Measurements from ENCODE around the gene TRAPPC12. TPM values are rescaled to one million over a fixed set of nuclear protein-coding genes. Genes with fewer than 3 reads are reported as not detected.

Gene TRAPPC12
- total RNA-seq, 1 donor from 2014 or later, result 71.0 TPM

- H3K4me3 Mint-ChIP-seq (ENCODE audit: unreplicated experiment), result no peak overlapping the region
- no peak for TF ChIP-seq CTCF (IDR thresholded peaks at IDR 0.05)
- peaks cover 8% of the 10 kb centered on the region for H3K36me3 Mint-ChIP-seq (ENCODE audit: low read depth)
- no peaks in the 10 kb centered on the region for H3K4me1 Mint-ChIP-seq (ENCODE audit: low read depth)
- no peak for DNase-seq (ENCODE audit: low spot score)
- no peaks in the 10 kb centered on the region for H3K27me3 Mint-ChIP-seq (ENCODE audit: low read depth)
- peak overlapping the region; percentile 57 for H3K27ac Mint-ChIP-seq (ENCODE audit: unreplicated experiment)
- no peaks in the 10 kb centered on the region for H3K9me3 Mint-ChIP-seq (ENCODE audit: low read depth)
These were observed 34.6 kb upstream of the TRAPPC12 start for GRCh38 chr2:3344897-3345296.

- no peaks in the 10 kb centered on the region for H3K9me3 Mint-ChIP-seq (ENCODE audit: low read depth)
- no peak for DNase-seq (ENCODE audit: low spot score)
- H3K27ac Mint-ChIP-seq (ENCODE audit: unreplicated experiment), result no peak overlapping the region
- H3K27me3 Mint-ChIP-seq (ENCODE audit: low read depth), result no peaks in the 10 kb centered on the region
- no peak for TF ChIP-seq CTCF (IDR thresholded peaks at IDR 0.05)
- no peak overlapping the region for H3K4me3 Mint-ChIP-seq (ENCODE audit: unreplicated experiment)
- no peaks in the 10 kb centered on the region for H3K4me1 Mint-ChIP-seq (ENCODE audit: low read depth)
- peaks cover 8% of the 10 kb centered on the region for H3K36me3 Mint-ChIP-seq (ENCODE audit: low read depth)
These were observed 33.9 kb upstream of the TRAPPC12 start for GRCh38 chr2:3345621-3346020.

GRCh38 chr2:3348767-3349166, 30.7 kb upstream of the TRAPPC12 start:
- H3K27ac Mint-ChIP-seq (ENCODE audit: unreplicated experiment), result no peak overlapping the region
- H3K4me3 Mint-ChIP-seq (ENCODE audit: unreplicated experiment), result no peak overlapping the region
- H3K27me3 Mint-ChIP-seq (ENCODE audit: low read depth), result no peaks in the 10 kb centered on the region
- peaks cover 6% of the 10 kb centered on the region for H3K9me3 Mint-ChIP-seq (ENCODE audit: low read depth)
- H3K36me3 Mint-ChIP-seq (ENCODE audit: low read depth), result peaks cover 18% of the 10 kb centered on the region
- DNase-seq (ENCODE audit: low spot score), result no peak
- no peaks in the 10 kb centered on the region for H3K4me1 Mint-ChIP-seq (ENCODE audit: low read depth)
- no peak for TF ChIP-seq CTCF (IDR thresholded peaks at IDR 0.05)

GRCh38 chr2:3349211-3349693, 30.2 kb upstream of the TRAPPC12 start:
- Mint-ChIP-seq H3K9me3 (ENCODE audit: low read depth) (peaks cover 6% of the 10 kb centered on the region), H3K4me3 (ENCODE audit: unreplicated experiment) (no peak overlapping the region), H3K27ac (ENCODE audit: unreplicated experiment) (no peak overlapping the region), H3K4me1 (ENCODE audit: low read depth) (no peaks in the 10 kb centered on the region), H3K27me3 (ENCODE audit: low read depth) (no peaks in the 10 kb centered on the region), H3K36me3 (ENCODE audit: low read depth) (peaks cover 21% of the 10 kb centered on the region)
- TF ChIP-seq CTCF (IDR thresholded peaks at IDR 0.05), result no peak
- no peak for DNase-seq (ENCODE audit: low spot score)

GRCh38 chr2:3354986-3355385, 24.5 kb upstream of the TRAPPC12 start:
- H3K27me3 Mint-ChIP-seq (ENCODE audit: low read depth), result no peaks in the 10 kb centered on the region
- H3K4me3 Mint-ChIP-seq (ENCODE audit: unreplicated experiment), result no peak overlapping the region
- no peak for DNase-seq (ENCODE audit: low spot score)
- H3K4me1 Mint-ChIP-seq (ENCODE audit: low read depth), result no peaks in the 10 kb centered on the region
- peaks cover 6% of the 10 kb centered on the region for H3K9me3 Mint-ChIP-seq (ENCODE audit: low read depth)
- H3K36me3 Mint-ChIP-seq (ENCODE audit: low read depth), result peaks cover 13% of the 10 kb centered on the region
- no peak overlapping the region for H3K27ac Mint-ChIP-seq (ENCODE audit: unreplicated experiment)
- TF ChIP-seq CTCF (IDR thresholded peaks at IDR 0.05), result no peak
